WTC11 (cell line): ENCODE results near the gene ITGAV. TPM values are rescaled to one million over a fixed set of nuclear protein-coding genes. Genes with fewer than 3 reads are reported as not detected.

Source experiments
- ATAC-seq: fragments of 200-7000 bp; cut with Tn5 transposase; 2 replicates; pipeline ENCODE4 v1.10.0; 2021; ENCODE audit warnings: mild to moderate bottlenecking, moderate library complexity
- CTCF ChIA-PET: fragments of 300-600 bp; sonication (Branson Sonifier 250); formaldehyde crosslinking; loops from one replicate; lab custom pipeline; 2021; ENCODE audit warnings: antibody characterized with exemption; lab: Charles Lee
- POLR2A ChIA-PET: fragments of 350-600 bp; sonication (Branson Sonifier 250); formaldehyde crosslinking; loops from one replicate; lab custom pipeline; 2021; ENCODE audit warnings: antibody characterized with exemption; lab: Charles Lee
- DNase-seq: peaks from one replicate; pipeline ENCODE4 v3.0.0; 2021; ENCODE audit warnings: low spot score
- H3K27ac Mint-ChIP-seq: 2 replicates; pipeline ENCODE4 v1.8.0; 2021; ENCODE audit warnings: mixed read lengths
- H3K27me3 Mint-ChIP-seq: 2 replicates; pipeline ENCODE4 v1.8.0; 2021; ENCODE audit warnings: low read depth, mild to moderate bottlenecking, moderate library complexity, mixed read lengths
- H3K36me3 Mint-ChIP-seq: 2 replicates; pipeline ENCODE4 v1.8.0; 2021; ENCODE audit warnings: mixed read lengths
- H3K4me1 Mint-ChIP-seq: 2 replicates; pipeline ENCODE4 v1.8.0; 2022; ENCODE audit warnings: mixed read lengths
- H3K4me3 Mint-ChIP-seq: 2 replicates; pipeline ENCODE4 v1.8.0; 2021; ENCODE audit warnings: mild to moderate bottlenecking, moderate library complexity, mixed read lengths
- H3K9me3 Mint-ChIP-seq: 2 replicates; pipeline ENCODE4 v1.8.0; 2021; ENCODE audit warnings: mixed read lengths
- CREM ChIP-seq: sonication (generic); formaldehyde crosslinking; IDR thresholded peaks from 2 replicates; pipeline ENCODE4 v1.8.1; 2022; ENCODE audit warnings: mild to moderate bottlenecking, missing genetic modification reagents, moderate library complexity
- ERG ChIP-seq: fragments of 250-450 bp; sonication (Bioruptor Pico); IDR thresholded peaks from 2 replicates; pipeline ENCODE4 v1.8.0; 2021; ENCODE audit warnings: mild to moderate bottlenecking
- ESRRA ChIP-seq: sonication (generic); formaldehyde crosslinking; IDR thresholded peaks from 2 replicates; pipeline ENCODE4 v1.8.1; 2022; ENCODE audit warnings: mild to moderate bottlenecking, missing genetic modification reagents, borderline replicate concordance
- ETV6 ChIP-seq: sonication (generic); formaldehyde crosslinking; IDR thresholded peaks from 2 replicates; pipeline ENCODE4 v1.8.1; 2022; ENCODE audit warnings: mild to moderate bottlenecking, missing genetic modification reagents
- HMGA2 ChIP-seq: fragments of 250-450 bp; sonication (Bioruptor Pico); IDR thresholded peaks from 2 replicates; pipeline ENCODE4 v1.4.0; 2021; ENCODE audit warnings: mild to moderate bottlenecking, moderate library complexity
- JAZF1 ChIP-seq: fragments of 250-450 bp; sonication (Bioruptor Pico); IDR thresholded peaks from 2 replicates; pipeline ENCODE4 v1.9.0; 2021; ENCODE audit warnings: moderate library complexity, mild to moderate bottlenecking, inconsistent platforms
- NFATC4 ChIP-seq: fragments of 250-450 bp; sonication (Bioruptor Pico); IDR thresholded peaks from 2 replicates; pipeline ENCODE4 v1.9.0; 2021; ENCODE audit warnings: mild to moderate bottlenecking
- NFYB ChIP-seq: sonication (generic); formaldehyde crosslinking; conservative IDR thresholded peaks from 2 replicates; pipeline ENCODE4 v1.8.0; 2022; ENCODE audit warnings: low read depth, missing genetic modification reagents
- PREB ChIP-seq: sonication (generic); formaldehyde crosslinking; IDR thresholded peaks from 2 replicates; pipeline ENCODE4 v1.8.1; 2022; ENCODE audit warnings: mild to moderate bottlenecking, missing genetic modification reagents, moderate library complexity, borderline replicate concordance
- SOX15 ChIP-seq: fragments of 250-450 bp; sonication (Bioruptor Pico); IDR thresholded peaks from 2 replicates; pipeline ENCODE4 v1.9.0; 2021; ENCODE audit warnings: mild to moderate bottlenecking
- TEAD4 ChIP-seq: sonication (generic); formaldehyde crosslinking; IDR thresholded peaks from 2 replicates; pipeline ENCODE4 v1.8.0; 2022; ENCODE audit warnings: mild to moderate bottlenecking, missing genetic modification reagents
- ZBTB43 ChIP-seq: sonication (generic); formaldehyde crosslinking; IDR thresholded peaks from 2 replicates; pipeline ENCODE4 v1.8.1; 2023; ENCODE audit warnings: mild to moderate bottlenecking, missing genetic modification reagents
- ZNF281 ChIP-seq: sonication (generic); formaldehyde crosslinking; IDR thresholded peaks from 2 replicates; pipeline ENCODE4 v1.8.0; 2023; ENCODE audit warnings: mild to moderate bottlenecking, missing genetic modification reagents
- ZNF317 ChIP-seq: sonication (generic); formaldehyde crosslinking; IDR thresholded peaks from 2 replicates; pipeline ENCODE4 v1.8.1; 2023; ENCODE audit warnings: low read depth, mild to moderate bottlenecking, moderate library complexity, missing genetic modification reagents, borderline replicate concordance
- ZNF423 ChIP-seq: fragments of 250-450 bp; sonication (Bioruptor Pico); IDR thresholded peaks from 2 replicates; pipeline ENCODE4 v2.1.2; 2022; ENCODE audit warnings: mild to moderate bottlenecking, moderate library complexity
- ZNF671 ChIP-seq: fragments of 250-450 bp; sonication (Bioruptor Pico); IDR thresholded peaks from 2 replicates; pipeline ENCODE4 v1.8.0; 2021; ENCODE audit warnings: mild to moderate bottlenecking
- total RNA-seq: library from RNA; stranded (reverse); gene quantifications from 3 replicates; pipeline ENCODE4 v1.2.3, GENCODE V29; 2021
- TF ChIP-seq, protein P1 (sequence below): sonication (generic); formaldehyde crosslinking; IDR thresholded peaks from 2 replicates; pipeline ENCODE4 v1.8.1; 2022; ENCODE audit warnings: missing genetic modification reagents, borderline replicate concordance
- TF ChIP-seq, protein P2 (sequence below): fragments of 250-450 bp; sonication (Bioruptor Pico); IDR thresholded peaks from 2 replicates; pipeline ENCODE4 v2.1.2; 2022; ENCODE audit warnings: mild to moderate bottlenecking, moderate library complexity
- TF ChIP-seq, protein P3 (sequence below): fragments of 200-600 bp; IDR thresholded peaks from 2 replicates; pipeline ENCODE4 v1.8.0; 2022; ENCODE audit warnings: antibody characterized with exemption

Gene ITGAV
- total RNA-seq, 1 experiment from 2014 or later = 30.0 TPM

- Mint-ChIP-seq H3K4me1 (peaks cover 34% of the 10 kb centered on the region), H3K9me3 (no peaks in the 10 kb centered on the region), H3K4me3 (no peak overlapping the region), H3K27ac (no peak overlapping the region), H3K27me3 (no peaks in the 10 kb centered on the region), H3K36me3 (no peaks in the 10 kb centered on the region)
- no peak for TF ChIP-seq ERG (CRISPR knock-in tag)
- no peak for TF ChIP-seq JAZF1 (CRISPR knock-in tag)
- no peak for TF ChIP-seq HMGA2 (CRISPR knock-in tag)
- no peak for TF ChIP-seq ZNF281 (CRISPR knock-in tag)
- TF ChIP-seq NFATC4 = no peak
- no peak for TF ChIP-seq PREB (CRISPR knock-in tag)
- TF ChIP-seq, protein P1, sequence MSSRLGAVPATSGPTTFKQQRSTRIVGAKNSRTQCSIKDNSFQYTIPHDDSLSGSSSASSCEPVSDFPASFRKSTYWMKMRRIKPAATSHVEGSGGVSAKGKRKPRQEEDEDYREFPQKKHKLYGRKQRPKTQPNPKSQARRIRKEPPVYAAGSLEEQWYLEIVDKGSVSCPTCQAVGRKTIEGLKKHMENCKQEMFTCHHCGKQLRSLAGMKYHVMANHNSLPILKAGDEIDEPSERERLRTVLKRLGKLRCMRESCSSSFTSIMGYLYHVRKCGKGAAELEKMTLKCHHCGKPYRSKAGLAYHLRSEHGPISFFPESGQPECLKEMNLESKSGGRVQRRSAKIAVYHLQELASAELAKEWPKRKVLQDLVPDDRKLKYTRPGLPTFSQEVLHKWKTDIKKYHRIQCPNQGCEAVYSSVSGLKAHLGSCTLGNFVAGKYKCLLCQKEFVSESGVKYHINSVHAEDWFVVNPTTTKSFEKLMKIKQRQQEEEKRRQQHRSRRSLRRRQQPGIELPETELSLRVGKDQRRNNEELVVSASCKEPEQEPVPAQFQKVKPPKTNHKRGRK (CRISPR knock-in tag) = no peak
- no peak for TF ChIP-seq SOX15 (CRISPR knock-in tag)
- no peak for TF ChIP-seq ZBTB43 (CRISPR knock-in tag)
- TF ChIP-seq, protein P2, sequence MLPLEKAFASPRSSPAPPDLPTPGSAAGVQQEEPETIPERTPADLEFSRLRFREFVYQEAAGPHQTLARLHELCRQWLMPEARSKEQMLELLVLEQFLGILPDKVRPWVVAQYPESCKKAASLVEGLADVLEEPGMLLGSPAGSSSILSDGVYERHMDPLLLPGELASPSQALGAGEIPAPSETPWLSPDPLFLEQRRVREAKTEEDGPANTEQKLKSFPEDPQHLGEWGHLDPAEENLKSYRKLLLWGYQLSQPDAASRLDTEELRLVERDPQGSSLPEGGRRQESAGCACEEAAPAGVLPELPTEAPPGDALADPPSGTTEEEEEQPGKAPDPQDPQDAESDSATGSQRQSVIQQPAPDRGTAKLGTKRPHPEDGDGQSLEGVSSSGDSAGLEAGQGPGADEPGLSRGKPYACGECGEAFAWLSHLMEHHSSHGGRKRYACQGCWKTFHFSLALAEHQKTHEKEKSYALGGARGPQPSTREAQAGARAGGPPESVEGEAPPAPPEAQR (CRISPR knock-in tag) = no peak
- TF ChIP-seq ETV6 (CRISPR knock-in tag) = no peak
- no peak for TF ChIP-seq ZNF671 (CRISPR knock-in tag)
- TF ChIP-seq CREM (CRISPR knock-in tag) = no peak
- TF ChIP-seq NFYB = no peak
- TF ChIP-seq ESRRA (CRISPR knock-in tag) = no peak
- TF ChIP-seq, protein P3, sequence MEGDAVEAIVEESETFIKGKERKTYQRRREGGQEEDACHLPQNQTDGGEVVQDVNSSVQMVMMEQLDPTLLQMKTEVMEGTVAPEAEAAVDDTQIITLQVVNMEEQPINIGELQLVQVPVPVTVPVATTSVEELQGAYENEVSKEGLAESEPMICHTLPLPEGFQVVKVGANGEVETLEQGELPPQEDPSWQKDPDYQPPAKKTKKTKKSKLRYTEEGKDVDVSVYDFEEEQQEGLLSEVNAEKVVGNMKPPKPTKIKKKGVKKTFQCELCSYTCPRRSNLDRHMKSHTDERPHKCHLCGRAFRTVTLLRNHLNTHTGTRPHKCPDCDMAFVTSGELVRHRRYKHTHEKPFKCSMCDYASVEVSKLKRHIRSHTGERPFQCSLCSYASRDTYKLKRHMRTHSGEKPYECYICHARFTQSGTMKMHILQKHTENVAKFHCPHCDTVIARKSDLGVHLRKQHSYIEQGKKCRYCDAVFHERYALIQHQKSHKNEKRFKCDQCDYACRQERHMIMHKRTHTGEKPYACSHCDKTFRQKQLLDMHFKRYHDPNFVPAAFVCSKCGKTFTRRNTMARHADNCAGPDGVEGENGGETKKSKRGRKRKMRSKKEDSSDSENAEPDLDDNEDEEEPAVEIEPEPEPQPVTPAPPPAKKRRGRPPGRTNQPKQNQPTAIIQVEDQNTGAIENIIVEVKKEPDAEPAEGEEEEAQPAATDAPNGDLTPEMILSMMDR = no peak
- no peak for TF ChIP-seq TEAD4 (CRISPR knock-in tag)
- TF ChIP-seq ZNF423 (CRISPR knock-in tag) = no peak
- no peak for TF ChIP-seq ZNF317
- DNase-seq = no peak
- ChIA-PET POLR2A (no interaction called here), CTCF (no interaction called here)
- ATAC-seq = no peak
These were observed 13.4 kb downstream of the ITGAV start for GRCh38 chr2:186603286-186603685.
